Adrenal gland (tissue), 12 donors: ENCODE measurements around the gene HSPA12B. TPM values are rescaled to one million over a fixed set of nuclear protein-coding genes. Genes with fewer than 3 reads are reported as not detected.
A peak's percentile ranks its signal among the peaks of the same experiment; 100 is the strongest.

Experiments used
- DNase-seq, 7 donors: peaks; one replicate each; pipeline ENCODE4 v3.0.0-alpha.2; 2019 to 2020
- H3K27ac ChIP-seq, 5 donors: fragments of 200-600 bp; sonication (generic) in 4 of 5; 1 replicate in 3 of 5; 2 replicates in 2 of 5; pipeline versions ENCODE4 v1.5.1 to v1.8.0; 2016 to 2020; ENCODE audit warnings: mild to moderate bottlenecking in 1 of 5
- H3K27me3 ChIP-seq: fragments of 200-600 bp; 2 replicates; pipeline ENCODE4 v1.8.0; 2021
- H3K36me3 ChIP-seq, 2 donors: fragments of 200-600 bp; replicated peaks in 1 of 2; 1 replicate in 1 of 2; 2 replicates in 1 of 2; pipeline versions ENCODE4 v1.5.1 to v1.8.0; 2018 to 2022
- H3K4me1 ChIP-seq, 2 donors: fragments of 200-600 bp; replicated peaks in 1 of 2; 1 replicate in 1 of 2; 2 replicates in 1 of 2; pipeline versions ENCODE4 v1.5.1 to v1.8.0; 2018 to 2021
- H3K4me3 ChIP-seq, 4 donors: fragments of 200-600 bp; sonication (generic) in 3 of 4; one replicate each; pipeline ENCODE4 v1.5.1; 2016 to 2018
- H3K9me3 ChIP-seq, 3 donors: fragments of 200-600 bp; sonication (generic) in 1 of 3; replicated peaks in 1 of 3; 1 replicate in 2 of 3; 2 replicates in 1 of 3; pipeline versions ENCODE4 v1.5.1 to v1.8.0; 2016 to 2021
- POLR2A ChIP-seq, 2 donors: fragments of 450-650 bp; IDR thresholded peaks; one replicate each; pipeline ENCODE4 v1.6.1; 2017; ENCODE audit warnings: antibody characterized with exemption in 2 of 2, mild to moderate bottlenecking in 2 of 2, moderate library complexity in 1 of 2
- WGBS, 4 donors: extraction: QIAGEN DNeasy Blood & Tissue Kit in 2 of 4; methylation state at CpG; one replicate each; pipeline versions ENCODE4 v1.1.5 to v1.1.7; 2013 to 2017; 5-methylcytosine and 5-hydroxymethylcytosine counted together
- intact Hi-C, 2 donors: fragments of 100-400 bp; cut with DNase I; formaldehyde crosslinking; loops; one replicate each; pipeline versions ENCODE4 v1.14.1 to v1.15.0; 2022 to 2023
- polyA plus RNA-seq, 3 donors: library from polyadenylated mRNA; stranded (reverse); fragments of 200-250 nt in 2 of 3; fragments of 350-450 nt in 1 of 3; fragmentation: Illumina TruSeq in 1 of 3; extraction: RNeasy Lipid Tissue Mini Kit (QIAGEN cat#74804) in 1 of 3; gene quantifications; one replicate each; pipeline ENCODE4 v1.2.3, GENCODE V29; 2013 to 2014
- total RNA-seq, 9 donors: library from RNA; depleted of rRNA in 4 of 9; stranded (reverse); fragments of >200 nt in 4 of 9; fragments of 120-200 nt in 1 of 9; fragmentation: NEBNext Ultra II Directional in 1 of 9; extraction: Animal tissue kit (Norgen Biotek cat#: 25700) in 1 of 9; gene quantifications; one replicate each; pipeline versions ENCODE4 v1.1.0 to v1.2.4, GENCODE V29; 2013 to 2023
- TF ChIP-seq, protein P1 (sequence below), 6 experiments: fragments of 450-650 bp in 4 of 6; fragments of 200-600 bp in 2 of 6; sonication (generic) in 1 of 6; IDR thresholded peaks; 1 replicate in 5 of 6; 2 replicates in 1 of 6; pipeline versions ENCODE4 v1.5.1 to v1.8.0; 2016 to 2021; ENCODE audit warnings: antibody characterized with exemption in 6 of 6, mild to moderate bottlenecking in 2 of 6, moderate library complexity in 1 of 6
- donor health status: healthy with polysubstance abuse.
- donor health status: Bipolar disorder and iron deficiency.
- donor health status: DM: yes; HTN: yes; CAD: no.
- donor health status: DM: no; HTN: no; CAD: no.
- donor health status: DM: no; HTN: no; CAD: no.
- donor health status: DM: yes; HTN: yes; CAD: no.

Gene HSPA12B
- total and polyA plus RNA-seq, 12 donors = 1.5 to 10.9 (median 5.5) TPM

DNA sequence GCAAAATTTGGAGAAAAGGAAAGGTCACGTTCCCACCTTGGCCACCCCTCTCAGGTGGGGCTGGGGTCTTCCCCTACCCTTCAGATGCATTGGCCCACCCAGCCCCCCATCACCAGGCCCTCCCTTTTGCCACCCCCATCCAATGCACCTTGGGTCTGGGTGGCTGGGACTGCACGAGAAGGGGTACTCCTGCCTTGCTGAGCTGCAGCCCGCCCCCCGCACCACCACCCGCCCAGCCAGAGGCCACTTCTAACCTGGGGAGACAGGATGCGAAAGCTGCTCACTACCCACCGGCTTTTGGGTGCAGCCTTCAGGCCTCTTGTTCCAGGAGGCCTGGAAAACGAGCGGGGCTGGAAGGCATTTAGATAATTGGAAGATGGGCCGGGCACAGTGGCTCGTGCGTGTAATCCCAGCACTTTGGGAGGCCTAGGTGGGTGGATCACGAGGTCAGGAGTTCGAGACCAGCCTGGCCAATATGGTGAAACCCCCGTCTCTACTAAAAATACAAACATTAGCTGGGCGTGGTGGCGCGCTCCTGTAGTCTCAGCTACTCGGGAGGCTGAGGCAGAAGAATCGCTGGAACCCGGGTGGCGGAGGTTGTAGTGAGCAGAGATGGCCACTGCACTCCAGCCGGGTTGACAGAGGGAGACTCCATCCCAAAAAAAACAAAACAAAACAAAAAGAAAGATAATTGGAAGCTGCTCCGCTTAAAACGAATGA is 62.4 kb downstream of the HSPA12B start:
- Histone ChIP-seq H3K36me3 (no peaks in the 10 kb centered on the region), H3K4me1 (peaks cover 0 to 27% of the 10 kb centered on the region in 2 donors), H3K4me3 (peak overlapping the region in 1 of 4 donors; percentile 71), H3K9me3 (no peaks in the 10 kb centered on the region), H3K27ac (peak overlapping the region in 3 of 5 donors; percentile 74 to 97 (median 93)), H3K27me3 (no peaks in the 10 kb centered on the region)
- intact Hi-C loops = no loop called here
- DNase-seq = peak in 1 of 7 donors; percentile 21
- TF ChIP-seq, protein P1, sequence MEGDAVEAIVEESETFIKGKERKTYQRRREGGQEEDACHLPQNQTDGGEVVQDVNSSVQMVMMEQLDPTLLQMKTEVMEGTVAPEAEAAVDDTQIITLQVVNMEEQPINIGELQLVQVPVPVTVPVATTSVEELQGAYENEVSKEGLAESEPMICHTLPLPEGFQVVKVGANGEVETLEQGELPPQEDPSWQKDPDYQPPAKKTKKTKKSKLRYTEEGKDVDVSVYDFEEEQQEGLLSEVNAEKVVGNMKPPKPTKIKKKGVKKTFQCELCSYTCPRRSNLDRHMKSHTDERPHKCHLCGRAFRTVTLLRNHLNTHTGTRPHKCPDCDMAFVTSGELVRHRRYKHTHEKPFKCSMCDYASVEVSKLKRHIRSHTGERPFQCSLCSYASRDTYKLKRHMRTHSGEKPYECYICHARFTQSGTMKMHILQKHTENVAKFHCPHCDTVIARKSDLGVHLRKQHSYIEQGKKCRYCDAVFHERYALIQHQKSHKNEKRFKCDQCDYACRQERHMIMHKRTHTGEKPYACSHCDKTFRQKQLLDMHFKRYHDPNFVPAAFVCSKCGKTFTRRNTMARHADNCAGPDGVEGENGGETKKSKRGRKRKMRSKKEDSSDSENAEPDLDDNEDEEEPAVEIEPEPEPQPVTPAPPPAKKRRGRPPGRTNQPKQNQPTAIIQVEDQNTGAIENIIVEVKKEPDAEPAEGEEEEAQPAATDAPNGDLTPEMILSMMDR (IDR thresholded peaks at IDR 0.05) = no peak
- TF ChIP-seq POLR2A (IDR thresholded peaks at IDR 0.05) = no peak
- 82 to 84% (median 83%) methylated on average over 19 to 25 of the region's 25 CpGs for WGBS, 4 donors

DNA sequence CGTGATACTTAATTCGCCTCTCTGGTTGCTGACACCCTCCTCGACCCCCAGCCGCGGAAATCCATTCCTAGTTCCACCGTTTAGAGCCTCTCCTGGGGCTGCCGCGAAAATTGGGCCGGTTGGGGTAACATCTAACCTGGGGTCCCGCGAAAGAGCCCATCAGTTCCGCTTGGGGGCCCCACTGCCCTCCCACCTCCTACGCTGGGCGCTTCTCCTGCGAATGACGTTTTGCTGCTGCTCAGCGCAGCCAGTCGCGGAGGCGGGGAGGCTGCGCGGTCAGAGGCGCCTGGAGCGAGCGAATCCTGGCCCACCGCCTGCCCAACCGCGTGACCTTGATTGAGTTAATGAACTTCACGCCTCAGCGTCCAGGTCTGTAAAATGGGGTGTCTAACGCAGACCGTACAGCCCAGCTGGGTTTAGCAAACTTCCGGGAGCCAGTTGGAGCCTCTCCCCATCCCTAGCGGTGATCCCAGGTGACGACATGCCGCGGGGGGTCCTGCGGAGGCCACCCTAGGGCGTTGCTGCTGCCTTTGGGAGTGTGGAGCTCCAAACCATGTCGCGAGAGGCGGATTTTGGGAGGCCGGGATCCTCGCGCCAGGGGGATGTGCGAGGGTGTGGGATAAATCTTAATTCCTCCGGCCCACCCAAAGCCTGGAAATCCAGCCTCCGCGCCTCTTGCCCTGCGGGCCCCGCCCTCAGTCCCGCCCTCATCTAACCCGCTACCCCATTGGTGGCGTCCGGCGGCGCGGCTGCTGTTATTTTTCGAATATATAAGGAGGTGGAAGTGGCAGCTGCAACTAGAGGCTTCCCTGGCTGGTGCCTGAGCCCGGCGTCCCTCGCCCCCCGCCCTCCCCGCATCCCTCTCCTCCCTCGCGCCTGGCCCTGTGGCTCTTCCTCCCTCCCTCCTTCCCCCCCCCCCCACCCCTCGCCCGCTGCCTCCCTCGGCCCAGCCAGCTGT is 63.3 kb downstream of the HSPA12B start, which contains the start of gene CDC25B:
CDC25B (plus strand) TSS at position 800 of the 958 bp plus-strand sequence. CDS start 222 bp downstream, outside the sequence.
- Histone ChIP-seq H3K27ac (peak within 1 kb of the TSS; percentile 54 to 97 (median 87)), H3K9me3 (no peaks in the 10 kb centered on the region), H3K4me1 (peaks cover 0 to 28% of the 10 kb centered on the region in 2 donors), H3K4me3 (peak within 1 kb of the TSS in 3 of 4 donors; percentile 21 to 77 (median 71)), H3K27me3 (no peaks in the 10 kb centered on the region), H3K36me3 (peaks cover 0 to 7% of the 10 kb centered on the region in 2 donors)
- TF ChIP-seq POLR2A (IDR thresholded peaks at IDR 0.05) = peak in 1 of 2 donors; percentile 42
- TF ChIP-seq, protein P1 (IDR thresholded peaks at IDR 0.05) = peak; percentile 23 to 85 (median 76)
- WGBS, 4 donors = 0 to 2% (median 1%) methylated on average over 33 to 66 of the region's 69 CpGs
- intact Hi-C loops = no loop called here
- peak; percentile 90 to 97 (median 94) for DNase-seq

DNA sequence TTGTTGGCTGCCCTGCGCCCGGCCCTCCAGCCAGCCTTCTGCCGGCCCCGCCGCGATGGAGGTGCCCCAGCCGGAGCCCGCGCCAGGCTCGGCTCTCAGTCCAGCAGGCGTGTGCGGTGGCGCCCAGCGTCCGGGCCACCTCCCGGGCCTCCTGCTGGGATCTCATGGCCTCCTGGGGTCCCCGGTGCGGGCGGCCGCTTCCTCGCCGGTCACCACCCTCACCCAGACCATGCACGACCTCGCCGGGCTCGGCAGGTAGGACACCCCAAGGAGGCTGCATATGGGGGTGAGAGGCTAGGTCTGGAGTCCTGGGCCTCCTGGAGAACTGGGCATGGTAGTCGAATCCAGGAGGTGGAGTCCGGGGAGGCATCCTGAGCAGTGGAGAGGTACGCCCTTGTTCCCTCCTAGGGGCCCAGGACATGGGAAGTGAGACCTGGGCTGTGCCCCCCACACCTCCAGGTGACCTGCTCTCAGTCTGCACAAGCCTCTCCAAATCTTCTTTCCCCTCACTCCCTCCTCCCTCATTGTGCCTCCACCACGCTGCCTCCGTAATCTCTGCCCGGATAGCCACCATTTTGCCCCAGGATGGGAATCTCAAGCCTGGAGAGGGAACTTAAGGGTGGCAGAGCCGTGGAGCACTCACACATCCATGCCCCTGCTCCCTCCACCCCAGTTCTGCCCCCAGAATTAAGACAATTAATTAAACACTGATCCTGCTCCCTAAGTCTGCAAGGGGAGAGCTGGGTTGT is 64.2 kb downstream of the HSPA12B start:
- peaks cover 0 to 28% of the 10 kb centered on the region in 2 donors for H3K4me1 ChIP-seq
- intact Hi-C loops = no loop called here
- peak overlapping the region in 2 of 4 donors; percentile 71 to 77 for H3K4me3 ChIP-seq
- H3K36me3 ChIP-seq = peaks cover 0 to 14% of the 10 kb centered on the region in 2 donors
- H3K27me3 ChIP-seq = no peaks in the 10 kb centered on the region
- WGBS, 4 donors = 14 to 68% (median 35%) methylated on average over 5 to 33 of the region's 33 CpGs
- H3K9me3 ChIP-seq = no peaks in the 10 kb centered on the region
- TF ChIP-seq, protein P1 (IDR thresholded peaks at IDR 0.05) = no peak
- no peak for TF ChIP-seq POLR2A (IDR thresholded peaks at IDR 0.05)
- H3K27ac ChIP-seq = peak overlapping the region in 2 of 5 donors; percentile 87 to 93
- DNase-seq = peak in 1 of 7 donors; percentile 28
